Fibroblast of lung (primary cell): ENCODE data around the gene ITGB4.

Experiments
- CTCF ChIP-seq, 2 donors: IDR thresholded peaks in 1 of 2; conservative IDR thresholded peaks in 1 of 2; 1 replicate in 1 of 2; 2 replicates in 1 of 2; pipeline ENCODE4 v1.5.1; 2011 to 2012; ENCODE audit warnings: low read length in 2 of 2, control low read depth in 1 of 2, inconsistent platforms in 1 of 2, low read depth in 1 of 2, mild to moderate bottlenecking in 1 of 2
- EZH2 ChIP-seq: IDR thresholded peaks from 2 replicates; pipeline ENCODE4 v1.5.1; 2012; ENCODE audit warnings: low read length, control low read depth, mild to moderate bottlenecking; ENCODE audit errors: missing control alignments

- TF ChIP-seq CTCF (conservative IDR thresholded peaks at IDR 0.05 in 1 of 2, IDR thresholded peaks at IDR 0.05 in 1 of 2; ENCODE audit: low read depth in 1 of 2, low read length in 2 of 2) = no peak
- no peak for TF ChIP-seq EZH2
Measured at GRCh38 chr17:75769536-75769935, 48.3 kb downstream of the ITGB4 start.
